GM13977 (cell line): ENCODE measurements around the gene OSBPL6.

ENCODE experiments used
- DNase-seq: peaks from one replicate; pipeline ENCODE4 v3.0.0; 2012; ENCODE audit warnings: low spot score
- in situ Hi-C: fragments of 300-500 bp; cut with MboI; formaldehyde crosslinking; loops from one replicate; pipeline ENCODE4 v1.12.0; 2022; ENCODE audit warnings: low sequenced_read_pairs, low pct_unique_long_range_greater_than_20kb, mixed read lengths, inconsistent platforms; ENCODE audit not compliant: unreplicated experiment
- TF ChIP-seq, protein P1 (sequence below): IDR thresholded peaks from 2 replicates; pipeline ENCODE4 v1.5.1; 2012; ENCODE audit warnings: mild to moderate bottlenecking, control low read depth; ENCODE audit not compliant: insufficient read depth; ENCODE audit errors: extremely low read depth, missing control alignments

Gene OSBPL6

DNA sequence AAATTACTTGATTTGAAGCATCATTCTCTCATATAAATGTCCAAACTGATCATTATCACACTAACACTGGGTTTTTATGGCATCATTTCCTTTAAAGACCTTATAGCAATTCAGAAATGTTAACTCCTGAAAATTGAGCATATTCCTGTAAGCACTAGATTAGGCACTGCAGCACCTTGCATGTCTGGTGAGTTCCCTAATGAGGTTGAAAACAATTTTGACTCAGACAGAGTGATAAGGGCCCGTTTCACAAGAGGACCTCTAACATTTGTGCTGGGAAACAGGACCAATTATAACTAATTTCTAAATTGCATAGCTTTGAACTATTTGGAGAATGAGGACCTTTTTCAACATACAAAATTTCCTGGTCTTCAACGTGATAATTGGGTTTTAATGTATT lies 69.9 kb downstream of the OSBPL6 start:
- DNase-seq: no peak
- in situ Hi-C loops: no loop called here
- TF ChIP-seq, protein P1, sequence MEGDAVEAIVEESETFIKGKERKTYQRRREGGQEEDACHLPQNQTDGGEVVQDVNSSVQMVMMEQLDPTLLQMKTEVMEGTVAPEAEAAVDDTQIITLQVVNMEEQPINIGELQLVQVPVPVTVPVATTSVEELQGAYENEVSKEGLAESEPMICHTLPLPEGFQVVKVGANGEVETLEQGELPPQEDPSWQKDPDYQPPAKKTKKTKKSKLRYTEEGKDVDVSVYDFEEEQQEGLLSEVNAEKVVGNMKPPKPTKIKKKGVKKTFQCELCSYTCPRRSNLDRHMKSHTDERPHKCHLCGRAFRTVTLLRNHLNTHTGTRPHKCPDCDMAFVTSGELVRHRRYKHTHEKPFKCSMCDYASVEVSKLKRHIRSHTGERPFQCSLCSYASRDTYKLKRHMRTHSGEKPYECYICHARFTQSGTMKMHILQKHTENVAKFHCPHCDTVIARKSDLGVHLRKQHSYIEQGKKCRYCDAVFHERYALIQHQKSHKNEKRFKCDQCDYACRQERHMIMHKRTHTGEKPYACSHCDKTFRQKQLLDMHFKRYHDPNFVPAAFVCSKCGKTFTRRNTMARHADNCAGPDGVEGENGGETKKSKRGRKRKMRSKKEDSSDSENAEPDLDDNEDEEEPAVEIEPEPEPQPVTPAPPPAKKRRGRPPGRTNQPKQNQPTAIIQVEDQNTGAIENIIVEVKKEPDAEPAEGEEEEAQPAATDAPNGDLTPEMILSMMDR: no peak

DNA sequence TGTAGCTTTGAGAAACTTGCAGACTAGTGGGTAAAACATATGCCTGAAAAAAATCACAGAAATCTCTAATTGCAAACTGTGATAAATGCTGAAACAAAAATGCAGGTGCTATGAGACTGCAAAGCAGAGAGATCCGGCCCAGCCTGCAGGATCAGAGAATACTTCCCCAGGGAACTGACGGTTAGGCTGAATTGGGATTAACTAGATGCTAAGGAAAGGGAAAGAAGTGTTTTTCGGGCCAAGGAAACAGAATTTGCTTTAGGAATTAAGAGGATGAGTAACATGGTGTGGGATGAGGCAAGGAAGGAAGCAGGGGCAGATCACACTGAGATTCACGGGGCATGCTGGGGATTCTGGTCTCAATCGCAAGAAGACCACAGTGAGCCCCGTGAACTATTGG lies 71.5 kb downstream of the OSBPL6 start:
- in situ Hi-C loops: no loop called here

DNA sequence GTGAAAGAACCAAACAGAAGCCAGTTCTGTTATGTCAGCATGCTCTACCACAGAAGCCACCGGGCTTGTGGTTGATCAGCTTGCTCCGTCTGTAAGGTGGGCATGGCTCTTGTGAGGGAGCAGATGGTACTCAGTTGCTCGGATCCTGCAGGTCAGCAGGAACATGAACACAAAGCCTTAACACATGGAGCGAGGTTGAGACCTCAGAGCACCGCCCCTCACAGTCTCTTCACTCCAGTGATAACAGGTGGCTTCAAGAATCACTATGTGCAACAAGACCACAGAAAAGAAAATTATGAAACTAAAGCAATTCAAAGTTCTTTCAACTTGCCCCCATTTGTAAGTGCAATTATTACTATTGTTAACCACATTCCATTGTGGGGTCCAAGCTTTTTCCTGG lies 72.1 kb downstream of the OSBPL6 start:
- TF ChIP-seq, protein P1: no peak
- DNase-seq: no peak
- in situ Hi-C loops: no loop called here

More for the DNA sequence above, 71.5 kb downstream of the OSBPL6 start:
- no peak for DNase-seq
- TF ChIP-seq, protein P1: no peak

DNA sequence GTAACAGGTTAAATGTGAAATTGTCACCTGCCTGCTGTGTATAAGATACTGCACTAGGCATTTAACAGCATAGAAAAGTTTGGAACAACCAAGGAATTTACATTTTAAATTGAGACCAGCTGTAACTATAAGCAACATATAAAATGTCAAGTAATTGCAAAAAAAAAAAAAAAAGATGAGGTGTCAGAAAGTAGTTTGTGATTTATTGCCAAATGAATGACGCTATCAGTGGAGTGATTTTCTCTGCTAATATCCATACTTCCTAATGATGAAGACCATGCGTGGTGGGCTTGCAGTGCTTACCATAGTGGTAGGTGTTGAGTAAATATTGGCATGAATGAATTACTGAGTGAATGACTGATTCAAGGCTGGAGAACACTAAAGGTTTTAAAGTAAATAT lies 73.3 kb downstream of the OSBPL6 start:
- in situ Hi-C loops: no loop called here
- TF ChIP-seq, protein P1: no peak
- DNase-seq: no peak

DNA sequence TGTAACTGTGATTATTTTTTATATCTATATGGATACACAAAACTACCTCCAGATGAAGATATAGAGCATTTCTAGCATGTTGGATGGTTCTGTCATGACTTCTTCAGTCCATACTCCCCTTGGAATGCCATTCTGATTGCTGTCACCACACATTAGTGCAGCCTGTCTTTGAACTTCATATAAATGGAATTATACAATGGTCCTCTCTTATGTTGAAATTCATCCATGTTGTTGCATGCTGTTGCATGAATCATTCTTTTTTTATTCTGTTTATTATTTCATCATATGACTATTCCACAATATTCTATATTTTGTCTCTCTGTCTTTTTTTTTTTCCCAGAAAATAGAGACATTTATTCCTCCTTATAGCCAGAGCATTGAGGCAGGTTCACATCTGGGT lies 74.1 kb downstream of the OSBPL6 start:
- DNase-seq: no peak
- in situ Hi-C loops: no loop called here
- TF ChIP-seq, protein P1: no peak

DNA sequence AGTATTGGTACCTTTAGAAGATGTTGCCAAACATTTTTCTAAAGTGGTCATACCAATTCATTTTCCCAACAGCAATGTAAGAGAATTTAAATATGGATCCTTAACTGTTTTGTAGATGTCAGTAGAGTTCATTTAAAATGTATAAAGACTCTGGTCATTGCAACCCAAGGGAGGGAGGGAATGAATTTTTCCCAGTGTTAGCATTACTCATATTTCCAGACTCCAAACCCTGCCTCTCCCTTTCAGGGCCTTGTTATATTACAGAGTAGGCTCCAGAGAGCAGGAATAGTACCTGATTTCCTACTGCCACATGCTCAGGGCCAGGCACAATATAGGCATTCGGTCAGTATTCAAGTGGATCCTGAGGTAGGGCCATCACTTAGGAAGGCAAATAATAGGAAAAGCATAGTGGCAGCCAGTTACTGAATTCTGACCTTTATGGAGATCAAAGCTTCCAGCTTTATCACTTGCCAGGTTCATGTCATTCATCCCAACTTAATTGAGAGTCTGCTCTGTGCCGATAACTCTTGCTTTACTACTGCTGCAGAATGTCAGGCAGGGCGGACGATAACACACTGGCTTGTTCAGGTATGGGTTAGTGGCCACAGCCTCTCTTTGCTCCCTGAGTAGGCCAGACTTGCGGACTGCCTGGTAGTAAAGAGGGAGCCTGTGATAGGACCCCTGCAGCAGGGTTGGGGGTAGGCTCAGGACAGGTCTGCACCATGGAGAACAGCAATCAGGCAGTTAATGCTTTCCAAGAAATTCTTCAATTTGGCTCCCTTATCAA lies 75.3 kb downstream of the OSBPL6 start:
- TF ChIP-seq, protein P1: no peak
- no peak for DNase-seq
- in situ Hi-C loops: no loop called here
